GM21515 (cell line): ENCODE data around the gene ARHGEF7.

ENCODE experiments used
- ATAC-seq: cut with Tn5 transposase; IDR thresholded peaks from one replicate; pipeline ENCODE4 v1.9.1; 2021; ENCODE audit not compliant: unreplicated experiment

The ARHGEF7 gene

GRCh38 chr13:111330066-111330610 lies 215.0 kb downstream of the ARHGEF7 start:
- no peak for ATAC-seq

DNA sequence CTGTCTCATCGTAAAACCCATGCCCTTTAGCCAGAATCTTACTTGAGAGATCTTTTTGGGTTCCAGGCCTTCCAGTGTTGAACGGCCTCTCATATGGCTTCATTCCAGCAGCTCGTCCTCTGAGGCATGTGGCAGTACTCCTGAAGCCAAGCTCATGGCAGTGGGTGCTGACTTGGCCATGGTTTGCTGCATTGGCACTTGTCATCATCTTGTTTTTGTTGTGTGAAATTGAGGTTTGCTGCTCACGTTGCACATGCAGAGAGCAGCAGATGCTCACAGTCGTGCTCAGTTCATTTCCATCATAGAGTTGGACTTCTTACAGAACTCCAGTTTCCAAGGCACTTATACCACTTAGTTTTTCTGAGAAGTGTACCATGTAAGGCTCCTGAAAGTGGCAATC lies 220.2 kb downstream of the ARHGEF7 start:
- no peak for ATAC-seq

DNA sequence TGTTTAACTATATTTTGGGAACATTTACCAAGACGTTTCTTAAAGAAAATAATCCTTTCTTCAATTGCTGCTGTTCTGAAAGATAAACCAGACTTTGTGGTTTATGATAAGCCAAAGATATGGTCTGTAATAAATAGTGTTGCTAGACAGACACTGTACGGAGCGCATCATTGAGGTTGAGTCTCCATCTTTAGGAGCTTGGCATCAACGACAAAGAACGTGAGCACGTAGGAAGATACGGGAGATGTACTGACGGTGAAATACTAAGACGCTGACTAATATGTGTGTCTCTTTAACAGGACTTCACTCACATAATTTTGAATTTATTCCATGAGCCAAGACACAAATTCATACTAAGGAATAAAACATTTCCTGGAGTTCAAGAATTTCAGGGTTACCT lies 221.6 kb downstream of the ARHGEF7 start:
- no peak for ATAC-seq

DNA sequence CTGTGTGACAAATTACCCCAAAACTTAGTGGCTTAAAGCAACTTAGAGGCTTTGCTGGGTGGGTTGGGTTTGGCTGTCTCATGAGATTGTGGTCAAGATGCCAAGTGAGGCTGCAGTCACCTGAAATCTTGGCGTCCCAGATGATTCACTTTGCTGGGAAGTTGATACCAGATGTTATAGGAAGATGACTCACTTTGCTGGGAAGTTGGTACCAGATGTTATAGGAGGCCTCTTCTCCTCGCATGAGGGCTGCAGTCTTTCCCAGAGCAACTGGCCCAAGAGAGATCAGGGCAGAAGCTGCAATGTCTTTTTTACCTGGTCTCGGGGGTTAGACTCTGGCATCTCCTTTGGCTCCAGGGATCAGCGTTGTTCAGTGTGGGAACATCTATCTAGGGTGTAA lies 222.1 kb downstream of the ARHGEF7 start:
- no peak for ATAC-seq

DNA sequence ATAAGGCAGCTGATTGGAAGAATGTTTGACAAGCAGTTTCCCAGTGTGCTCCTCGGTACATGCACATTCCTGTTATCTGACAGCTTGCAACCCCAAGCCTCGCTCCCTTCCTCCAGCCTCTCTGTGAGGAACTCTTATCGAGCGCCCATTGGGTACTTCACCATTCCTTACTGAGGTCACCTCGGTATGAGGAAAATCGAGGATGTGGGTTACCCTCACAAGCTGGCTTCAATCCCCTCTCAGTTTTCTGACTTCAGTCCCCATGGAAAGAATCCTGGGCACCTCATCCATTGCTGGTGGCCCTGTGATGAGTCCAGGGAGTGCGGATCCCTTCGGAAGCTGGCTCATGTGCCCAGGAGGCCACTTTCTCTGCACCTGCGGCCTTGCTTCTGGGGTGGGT lies 222.6 kb downstream of the ARHGEF7 start:
- no peak for ATAC-seq

GRCh38 chr13:111338841-111339240 lies 223.7 kb downstream of the ARHGEF7 start:
- no peak for ATAC-seq

GRCh38 chr13:111339366-111340143 lies 224.4 kb downstream of the ARHGEF7 start:
- no peak for ATAC-seq

DNA sequence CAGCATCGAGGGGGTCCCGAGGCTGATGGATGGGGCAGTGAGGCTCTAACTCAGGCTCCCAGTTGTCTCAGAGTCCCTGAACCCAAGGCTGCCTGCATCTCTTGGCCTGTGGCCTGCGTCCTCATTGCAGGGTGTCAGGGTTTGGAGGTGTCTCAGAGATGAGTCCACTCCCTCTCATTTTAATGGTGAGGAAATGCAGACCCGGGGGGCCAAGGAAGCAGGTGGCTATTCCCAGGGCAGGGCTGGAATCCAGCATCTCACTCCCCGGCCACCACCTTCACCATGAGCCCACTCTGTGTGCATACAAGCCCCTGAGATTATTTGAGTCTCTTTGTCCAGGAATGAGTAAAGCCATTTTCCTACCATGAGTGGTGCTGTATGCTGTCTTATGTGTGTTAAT lies 226.8 kb downstream of the ARHGEF7 start:
- no peak for ATAC-seq

DNA sequence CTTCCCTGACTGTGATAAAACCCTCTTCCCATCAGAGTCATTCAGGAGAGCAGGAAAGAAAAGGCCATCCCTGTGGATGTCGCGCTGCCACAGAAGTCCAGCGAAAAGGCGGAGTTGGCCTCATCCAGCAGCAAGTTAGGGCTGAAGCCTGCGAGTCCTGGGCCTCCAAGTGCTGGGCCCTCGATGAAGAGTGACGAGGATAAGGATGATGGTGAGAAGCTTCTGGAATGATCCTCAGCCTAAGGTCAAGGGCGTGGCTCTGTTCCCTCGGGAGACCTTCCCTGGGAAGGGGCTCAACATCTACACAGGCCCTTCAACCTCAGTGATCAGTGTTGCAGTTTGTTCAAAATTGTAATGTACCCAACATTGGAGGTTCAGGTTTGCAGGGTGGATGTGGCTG lies 227.6 kb downstream of the ARHGEF7 start:
- ATAC-seq = no peak

DNA sequence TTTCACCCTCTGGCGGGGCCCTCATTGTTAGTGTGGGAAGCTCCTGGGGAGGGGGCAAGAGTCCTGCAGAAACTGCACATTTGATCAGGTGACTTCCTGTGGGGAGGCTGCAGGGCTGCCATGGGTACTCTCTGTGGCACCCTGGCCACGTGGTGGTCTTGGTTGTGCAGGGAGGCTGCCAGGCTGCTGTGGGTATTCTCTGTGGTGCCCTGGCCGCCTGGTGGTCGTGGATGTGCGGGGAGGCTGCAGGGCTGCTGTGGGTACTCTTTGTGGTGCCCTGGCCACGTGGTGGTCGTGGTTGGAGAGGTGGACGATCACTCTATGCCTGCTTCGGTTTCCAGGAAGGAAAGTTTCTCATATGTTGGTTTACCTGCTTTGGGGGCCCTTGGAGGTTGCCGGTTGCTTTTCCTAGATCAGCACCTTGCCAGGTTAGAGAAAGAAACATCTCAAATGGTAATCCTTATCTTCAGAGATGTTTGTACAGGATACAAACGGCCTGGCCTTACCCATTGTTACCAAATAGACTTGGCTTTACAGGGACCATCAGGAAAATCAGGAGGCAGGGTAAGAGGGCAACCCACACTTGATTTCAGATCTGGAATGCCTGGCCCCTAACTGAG lies 228.2 kb downstream of the ARHGEF7 start:
- ATAC-seq = no peak

DNA sequence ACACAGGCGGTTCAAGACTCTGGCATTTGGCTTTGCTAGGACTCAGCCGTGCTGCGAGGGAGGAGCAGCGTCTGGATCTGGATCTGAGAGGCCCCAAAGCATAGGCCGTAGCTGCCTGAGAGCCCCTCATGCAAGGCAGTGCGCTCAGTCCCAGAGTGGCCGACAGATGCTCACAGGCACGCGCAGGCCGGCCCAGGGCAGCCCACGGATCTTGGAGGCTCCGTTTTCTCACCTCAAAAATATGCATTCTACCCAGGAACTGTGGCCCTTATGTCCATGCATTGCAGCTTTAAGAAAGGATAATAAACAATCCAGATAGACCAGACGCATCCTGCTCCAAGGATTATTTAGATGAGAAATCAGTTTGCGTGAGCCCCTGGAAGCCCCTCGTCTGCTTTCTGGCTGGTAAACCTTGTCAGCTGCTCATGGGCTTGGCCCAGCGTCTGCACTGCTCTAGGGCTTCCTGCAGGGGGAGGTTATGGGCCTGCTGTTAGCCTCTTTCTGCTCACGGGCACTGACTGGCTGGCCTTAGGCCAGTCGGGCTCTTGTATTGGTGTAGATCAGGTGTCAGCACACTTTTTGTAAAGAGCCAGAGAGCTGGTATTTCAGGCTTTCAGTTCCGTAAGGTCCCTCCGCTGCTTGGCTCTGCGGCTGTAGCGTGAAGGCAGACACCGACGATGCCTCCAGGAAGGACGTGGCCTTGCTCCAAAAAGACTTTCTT lies 229.5 kb downstream of the ARHGEF7 start:
- ATAC-seq = no peak

GRCh38 chr13:111345682-111346081 lies 230.6 kb downstream of the ARHGEF7 start:
- no peak for ATAC-seq

DNA sequence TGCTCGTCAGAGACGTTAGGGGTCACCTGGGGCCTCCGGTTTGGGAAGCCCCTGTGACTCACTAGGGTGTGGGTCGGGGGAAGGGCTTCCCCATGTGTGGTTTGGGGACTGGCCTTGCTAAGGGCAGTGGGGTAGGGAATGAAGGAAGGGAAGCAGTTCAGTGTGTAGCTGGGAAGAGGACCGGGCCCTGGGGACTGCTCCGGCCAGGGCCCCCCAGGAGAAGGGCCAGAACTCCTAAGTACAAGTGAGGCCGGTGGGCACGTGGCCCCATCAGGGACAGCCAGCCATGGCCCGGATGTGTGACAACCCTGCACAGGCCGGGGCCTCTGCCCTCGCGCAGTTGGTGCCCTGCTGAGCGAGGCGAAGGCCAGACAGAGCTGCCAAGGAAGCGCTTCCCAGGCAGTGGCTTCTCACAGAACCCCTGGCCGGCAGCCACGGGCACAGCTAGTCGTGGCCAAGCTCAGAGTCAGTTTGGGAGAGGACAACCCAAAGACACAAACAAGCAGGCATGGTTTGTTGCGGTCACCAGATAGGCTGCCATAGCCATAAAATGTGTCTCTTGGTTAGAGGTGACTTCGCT lies 231.1 kb downstream of the ARHGEF7 start:
- ATAC-seq = no peak

DNA sequence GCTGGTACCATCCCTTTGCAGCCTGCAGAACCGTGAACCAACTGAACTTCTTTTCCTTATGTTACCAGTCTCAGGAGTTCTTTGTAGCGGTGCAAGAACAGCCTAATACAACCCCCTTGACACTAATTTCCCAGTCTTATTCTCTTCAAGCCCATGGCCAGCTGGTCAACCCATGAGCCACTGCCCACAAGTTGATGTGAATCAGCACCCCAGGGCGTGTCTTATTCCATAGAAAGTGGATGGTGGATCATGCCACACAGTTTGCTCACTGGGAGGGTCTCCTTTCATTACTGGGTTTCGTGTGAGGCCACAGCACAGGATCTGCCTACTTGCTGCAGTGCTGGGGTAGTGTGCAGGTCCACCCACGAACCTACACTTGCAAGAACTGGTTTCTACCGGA lies 232.3 kb downstream of the ARHGEF7 start:
- no peak for ATAC-seq

- no peak for ATAC-seq
These were observed 238.4 kb downstream of the ARHGEF7 start for GRCh38 chr13:111353508-111353907.

DNA sequence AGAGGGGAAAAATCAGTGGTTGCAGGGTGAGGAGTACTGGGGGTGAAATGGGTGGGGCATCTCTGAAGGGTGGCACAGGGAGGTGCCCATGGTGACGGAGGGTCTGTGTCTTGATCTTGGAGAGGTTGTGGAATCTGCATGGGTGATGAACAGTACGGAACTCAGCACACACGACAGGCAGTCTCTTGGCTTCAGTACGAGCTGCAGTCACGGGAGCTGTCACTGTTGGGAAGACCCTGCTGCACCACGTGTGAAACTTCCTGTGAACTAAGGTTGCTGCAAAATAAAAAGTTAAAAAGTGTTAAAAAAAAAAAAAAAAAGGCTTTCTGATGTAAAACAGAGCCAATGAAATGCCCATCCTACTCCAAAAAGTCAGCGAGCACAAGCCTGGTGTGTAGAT lies 239.7 kb downstream of the ARHGEF7 start:
- ATAC-seq = no peak
